IMR-90 (cell line): ENCODE results near the gene KRTAP10-9. TPM values are rescaled to one million over a fixed set of nuclear protein-coding genes. Genes with fewer than 3 reads are reported as not detected.
A peak's percentile ranks its signal among the peaks of the same experiment; 100 is the strongest.

Source experiments
- ATAC-seq: fragments of 200-7000 bp; cut with Tn5 transposase; 2 replicates; pipeline ENCODE4 v1.9.1; 2020; ENCODE audit warnings: low read depth, mild to moderate bottlenecking, moderate library complexity
- BruUV-seq: library from RNA; stranded (reverse); fragments of 400-500 nt; replicated peaks from 2 replicates; lab custom pipeline; 2021; lab: Mats Ljungman, UMichigan
- CTCF ChIA-PET: fragments of 300-600 bp; formaldehyde crosslinking; extraction: SDS; loops from one replicate; lab custom pipeline; 2021; ENCODE audit warnings: antibody characterized with exemption; lab: Yijun Ruan, JAX
- POLR2A ChIA-PET: fragments of 300-600 bp; sonication (Branson Sonifier 250); formaldehyde crosslinking; loops from one replicate; lab custom pipeline; 2022; ENCODE audit warnings: antibody characterized with exemption; ENCODE audit not compliant: unreplicated experiment; lab: Charles Lee
- DNase-seq: peaks from one replicate; pipeline ENCODE4 v3.0.0; 2013
- H2AFZ ChIP-seq: replicated peaks from 2 replicates; pipeline ENCODE3; 2013; ENCODE audit warnings: low read length, mild to moderate bottlenecking; ENCODE audit not compliant: poor library complexity
- H2AK5ac ChIP-seq: 2 replicates; pipeline ENCODE4 v1.6.1; 2013; ENCODE audit warnings: low read depth, low read length, inconsistent platforms
- H2AK9ac ChIP-seq: replicated peaks from 2 replicates; pipeline ENCODE3; 2013; ENCODE audit warnings: mild to moderate bottlenecking, low read depth, low read length, moderate library complexity; ENCODE audit not compliant: poor library complexity
- H2BK120ac ChIP-seq: 2 replicates; pipeline ENCODE4 v1.6.1; 2013; ENCODE audit warnings: low read depth, low read length, inconsistent platforms
- H2BK15ac ChIP-seq: 3 replicates; pipeline ENCODE4 v1.6.1; 2013; ENCODE audit warnings: low read depth, low read length, inconsistent platforms
- H2BK20ac ChIP-seq: 2 replicates; pipeline ENCODE4 v1.6.1; 2013; ENCODE audit warnings: low read depth, mild to moderate bottlenecking, inconsistent platforms, low read length, moderate library complexity
- H2BK5ac ChIP-seq: 2 replicates; pipeline ENCODE4 v1.6.1; 2013; ENCODE audit warnings: mild to moderate bottlenecking, low read depth, low read length, inconsistent platforms; ENCODE audit not compliant: poor library complexity, severe bottlenecking
- H3K14ac ChIP-seq: replicated peaks from 2 replicates; pipeline ENCODE4 v1.6.1; 2013; ENCODE audit warnings: low read depth, low read length, inconsistent platforms
- H3K18ac ChIP-seq: 2 replicates; pipeline ENCODE4 v1.6.1; 2013; ENCODE audit warnings: low read depth, low read length, control low read depth
- H3K23ac ChIP-seq: 2 replicates; pipeline ENCODE4 v1.6.1; 2013; ENCODE audit warnings: low read depth, low read length, inconsistent platforms
- H3K27ac ChIP-seq: 2 replicates; pipeline ENCODE4 v1.5.1; 2013; ENCODE audit warnings: mild to moderate bottlenecking, control low read depth, low read length; ENCODE audit not compliant: insufficient read depth
- H3K27me3 ChIP-seq: 2 replicates; pipeline ENCODE4 v1.6.1; 2013; ENCODE audit warnings: low read length; ENCODE audit not compliant: control insufficient read depth, insufficient read depth
- H3K36me3 ChIP-seq: 2 replicates; pipeline ENCODE4 v1.6.1; 2013; ENCODE audit warnings: low read length, mixed read lengths; ENCODE audit not compliant: control insufficient read depth, insufficient read depth
- H3K4ac ChIP-seq: 2 replicates; pipeline ENCODE4 v1.6.1; 2013; ENCODE audit warnings: low read depth, low read length, inconsistent platforms
- H3K4me1 ChIP-seq: 2 replicates; pipeline ENCODE4 v1.6.1; 2013; ENCODE audit warnings: low read length, mixed read lengths; ENCODE audit not compliant: control insufficient read depth, insufficient read depth
- H3K4me2 ChIP-seq: 2 replicates; pipeline ENCODE4 v1.6.1; 2013; ENCODE audit warnings: low read depth, mild to moderate bottlenecking, control low read depth, low read length, moderate library complexity
- H3K4me3 ChIP-seq: 2 replicates; pipeline ENCODE4 v1.5.1; 2013; ENCODE audit warnings: low read depth, mild to moderate bottlenecking, control low read depth, low read length, moderate library complexity; ENCODE audit not compliant: insufficient read depth
- H3K56ac ChIP-seq: 2 replicates; pipeline ENCODE4 v1.6.1; 2013; ENCODE audit warnings: low read length, inconsistent platforms; ENCODE audit not compliant: insufficient read depth; ENCODE audit errors: extremely low read depth
- H3K79me1 ChIP-seq, 2 experiments: 2 replicates each; pipeline ENCODE4 v1.6.1; 2013; ENCODE audit warnings: low read length in 2 of 2, inconsistent platforms in 1 of 2, low read depth in 1 of 2
- H3K9ac ChIP-seq: 2 replicates; pipeline ENCODE4 v1.6.1; 2013; ENCODE audit warnings: low read depth, low read length, control low read depth
- H3K9me1 ChIP-seq: 2 replicates; pipeline ENCODE4 v1.6.1; 2013; ENCODE audit warnings: low read length, inconsistent platforms; ENCODE audit not compliant: insufficient read depth
- H3K9me3 ChIP-seq: 2 replicates; pipeline ENCODE4 v1.6.1; 2013; ENCODE audit warnings: low read length; ENCODE audit not compliant: control insufficient read depth, insufficient read depth
- H4K20me1 ChIP-seq: 2 replicates; pipeline ENCODE4 v1.6.1; 2013; ENCODE audit warnings: low read length, inconsistent platforms; ENCODE audit not compliant: insufficient read depth
- H4K5ac ChIP-seq: 2 replicates; pipeline ENCODE4 v1.6.1; 2013; ENCODE audit warnings: mild to moderate bottlenecking, low read depth, low read length, control low read depth
- H4K8ac ChIP-seq, 2 experiments: 2 replicates each; pipeline ENCODE4 v1.6.1; 2013; ENCODE audit warnings: low read depth in 2 of 2, low read length in 2 of 2, control low read depth in 1 of 2, inconsistent platforms in 1 of 2
- H4K91ac ChIP-seq: 2 replicates; pipeline ENCODE4 v1.6.1; 2013; ENCODE audit warnings: low read depth, low read length, inconsistent platforms; ENCODE audit not compliant: insufficient read depth
- BHLHE40 ChIP-seq: fragments of 150-350 bp; IDR thresholded peaks from 2 replicates; pipeline ENCODE4 v1.6.1; 2016; ENCODE audit warnings: mild to moderate bottlenecking, low read depth, low read length
- CEBPB ChIP-seq: IDR thresholded peaks from 2 replicates; pipeline ENCODE4 v1.6.1; 2012; ENCODE audit warnings: low read depth, low read length, improper control_type of control experiment
- CHD1 ChIP-seq: IDR thresholded peaks from 2 replicates; pipeline ENCODE4 v1.6.1; 2012; ENCODE audit warnings: low read depth, low read length, improper control_type of control experiment
- CTCF ChIP-seq: conservative IDR thresholded peaks from 2 replicates; pipeline ENCODE4 v1.5.1; 2012; ENCODE audit warnings: mild to moderate bottlenecking, low read depth, low read length, improper control_type of control experiment
- FOS ChIP-seq: fragments of 150-350 bp; IDR thresholded peaks from 2 replicates; pipeline ENCODE4 v1.6.1; 2016; ENCODE audit warnings: low read depth, low read length
- MAFK ChIP-seq: IDR thresholded peaks from 2 replicates; pipeline ENCODE4 v1.6.1; 2012; ENCODE audit warnings: low read depth, low read length, improper control_type of control experiment
- MAZ ChIP-seq: IDR thresholded peaks from 2 replicates; pipeline ENCODE4 v1.6.1; 2012; ENCODE audit warnings: low read depth, mild to moderate bottlenecking, low read length, improper control_type of control experiment, moderate library complexity, borderline replicate concordance
- MXI1 ChIP-seq: IDR thresholded peaks from 2 replicates; pipeline ENCODE4 v1.6.1; 2012; ENCODE audit warnings: low read depth, mild to moderate bottlenecking, low read length, moderate library complexity, borderline replicate concordance
- NFE2L2 ChIP-seq: fragments of 150-350 bp; IDR thresholded peaks from 2 replicates; pipeline ENCODE4 v1.6.1; 2016; ENCODE audit warnings: low read depth, mild to moderate bottlenecking, low read length
- POLR2A ChIP-seq: IDR thresholded peaks from 2 replicates; pipeline ENCODE4 v1.6.1; 2012; ENCODE audit warnings: mild to moderate bottlenecking, low read depth, low read length
- RAD21 ChIP-seq: IDR thresholded peaks from 2 replicates; pipeline ENCODE4 v1.6.1; 2012; ENCODE audit warnings: low read length, improper control_type of control experiment
- RCOR1 ChIP-seq: IDR thresholded peaks from 2 replicates; pipeline ENCODE4 v1.6.1; 2012; ENCODE audit warnings: mild to moderate bottlenecking, low read length, improper control_type of control experiment; ENCODE audit not compliant: insufficient replicate concordance
- RFX5 ChIP-seq: IDR thresholded peaks from 2 replicates; pipeline ENCODE4 v1.8.0; 2012; ENCODE audit warnings: low read depth, mild to moderate bottlenecking, low read length, moderate library complexity
- WGBS, 2 experiments: methylation state at CpG; one replicate each; pipeline versions ENCODE4 v1.1.5 to v1.1.7; 2013; ENCODE audit warnings: missing lambda C conversion rate in 2 of 2; ENCODE audit not compliant: insufficient read length in 1 of 2; ENCODE audit errors: extremely low coverage in 2 of 2; 5-methylcytosine and 5-hydroxymethylcytosine counted together
- dilution Hi-C: fragments of 300-500 bp; cut with HindIII; formaldehyde crosslinking; loops from one replicate; pipeline ENCODE4 v1.14.3; 2018; ENCODE audit warnings: low sequenced_read_pairs; ENCODE audit not compliant: unreplicated experiment
- in situ Hi-C: fragments of 300-500 bp; cut with MboI; formaldehyde crosslinking; loops from 3 replicates; pipeline ENCODE4 v1.14.3; 2019; ENCODE audit warnings: low sequenced_read_pairs, inconsistent platforms, mixed read lengths
- intact Hi-C: fragments of 100-400 bp; cut with micrococcal nuclease; formaldehyde crosslinking; loops from 2 replicates; pipeline ENCODE4 v1.10.0; 2022
- polyA plus RNA-seq, 3 experiments: library from polyadenylated mRNA; depleted of rRNA; stranded (reverse); fragments of >200 nt; gene quantifications; 2 replicates each; pipeline ENCODE4 v1.2.3, GENCODE V29; 2012; ENCODE audit warnings: low replicate concordance in 1 of 3
- total RNA-seq: library from RNA; depleted of rRNA; stranded (reverse); fragments of >200 nt; gene quantifications from 2 replicates; pipeline ENCODE4 v1.2.3, GENCODE V29; 2012

KRTAP10-9 gene
- total and polyA plus RNA-seq, 2 of the 4 experiments (the other 2 are of a cell fraction) = not detected

DNA sequence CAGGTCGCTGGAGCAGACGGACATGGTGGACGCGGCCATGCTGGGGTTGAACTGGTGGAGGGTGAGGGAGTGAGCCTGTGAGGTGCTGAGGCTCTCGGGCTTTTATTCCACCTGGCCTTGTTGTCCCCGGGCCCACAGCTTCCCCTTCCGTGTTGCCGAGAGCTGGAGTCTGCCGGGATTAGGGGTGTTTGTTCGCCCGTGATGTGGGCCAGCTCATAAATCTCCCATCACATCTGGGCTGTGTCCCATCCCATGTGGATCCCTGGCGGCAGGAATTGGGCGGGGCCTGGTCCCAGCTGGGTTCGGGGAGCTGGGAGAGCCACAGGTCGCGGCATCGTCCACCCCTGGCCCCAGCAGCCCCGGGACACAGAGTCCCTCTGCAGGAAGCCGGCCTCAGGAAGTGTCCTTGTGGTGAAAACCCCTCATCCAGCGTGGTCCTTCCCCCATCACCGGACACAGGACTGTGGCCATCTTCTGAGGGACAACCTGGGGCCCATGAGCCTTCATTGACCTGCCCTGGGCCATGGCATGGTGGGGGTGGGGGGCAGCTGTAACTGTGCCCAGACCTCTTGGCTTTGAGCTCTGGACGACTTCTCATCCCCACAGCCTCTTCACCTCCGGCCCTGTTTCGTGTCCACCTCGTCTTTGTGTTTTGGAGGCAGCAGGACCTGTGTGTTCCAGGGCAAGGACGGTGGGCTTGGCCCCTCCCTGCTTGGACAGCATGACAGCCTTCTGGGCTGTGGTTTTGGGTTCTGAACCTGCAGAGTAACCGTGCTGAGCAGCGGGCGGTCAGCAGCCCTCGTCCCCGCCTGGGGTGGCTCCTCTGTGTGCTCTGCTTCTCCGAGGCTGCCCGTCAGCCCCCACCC, 34.2 kb upstream of the KRTAP10-9 start, which contains the start of gene KRTAP10-6 (continued):
- TF ChIP-seq MAZ = no peak

- dilution Hi-C loops = no loop called here
- no peak overlapping the region for H3K18ac ChIP-seq
- POLR2A ChIA-PET = no interaction called here
- no peak overlapping the region for H3K27ac ChIP-seq
- no peaks in the 10 kb centered on the region for H3K4me1 ChIP-seq
- H3K14ac ChIP-seq = no peak overlapping the region
- H3K79me1 ChIP-seq = no peaks in the 10 kb centered on the region
- H2BK120ac ChIP-seq = no peak overlapping the region
- WGBS, 2 experiments = 78% methylated on average over 4 of the region's 20 CpGs; no CpG with 5 or more reads in 1 of the 2 experiments
- H2AK5ac ChIP-seq = no peak overlapping the region
- H3K4ac ChIP-seq = no peak overlapping the region
- H3K23ac ChIP-seq = no peak overlapping the region
- H3K36me3 ChIP-seq = no peaks in the 10 kb centered on the region
- H2BK20ac ChIP-seq = no peak overlapping the region
- H4K91ac ChIP-seq = no peak overlapping the region
- peak; percentile 73 for ATAC-seq
- peak; percentile 12 for DNase-seq
- no peak overlapping the region for H4K5ac ChIP-seq
- intact Hi-C loops = no loop called here
- in situ Hi-C loops = no loop called here
- H3K56ac ChIP-seq = no peak overlapping the region
- no peak overlapping the region for H2BK15ac ChIP-seq
- no peak overlapping the region for H3K4me2 ChIP-seq
- H3K9ac ChIP-seq = no peak overlapping the region
- H3K9me1 ChIP-seq = no peaks in the 10 kb centered on the region
- no TSS peak for BruUV-seq
- no peak overlapping the region for H3K4me3 ChIP-seq
- peak overlapping the region; percentile 8 for H2AFZ ChIP-seq
- H3K27me3 ChIP-seq = peaks cover 4% of the 10 kb centered on the region; the same call in 1 of the 2 replicates
- H4K8ac ChIP-seq = no peak overlapping the region
- H3K9me3 ChIP-seq = no peaks in the 10 kb centered on the region
- CTCF ChIA-PET = no interaction called here
- H4K20me1 ChIP-seq = no peaks in the 10 kb centered on the region
- H2AK9ac ChIP-seq = no peak overlapping the region
- no peak overlapping the region for H2BK5ac ChIP-seq
- no peak for TF ChIP-seq BHLHE40
- no peak for TF ChIP-seq MAFK
- TF ChIP-seq POLR2A = no peak
- no peak for TF ChIP-seq FOS
- TF ChIP-seq CTCF = no peak
- no peak for TF ChIP-seq RCOR1
- TF ChIP-seq MXI1 = no peak
- TF ChIP-seq RFX5 = no peak
- TF ChIP-seq NFE2L2 = no peak
- no peak for TF ChIP-seq CHD1
- no peak for TF ChIP-seq CEBPB
- no peak for TF ChIP-seq RAD21
- no peak for TF ChIP-seq MAZ
Measured at GRCh38 chr21:44593598-44594405, 33.1 kb upstream of the KRTAP10-9 start.
